MM.1S (cell line): Measurements from ENCODE around the gene FRMPD2.

Source experiments
- DNase-seq: peaks from one replicate; pipeline ENCODE4 v3.0.0-alpha.2; 2015
- H2AFZ ChIP-seq: fragments of 300-600 bp; sonication (generic); 2 replicates; pipeline ENCODE4 v1.6.0; 2016; ENCODE audit warnings: antibody characterized with exemption, low read length
- H3F3A ChIP-seq: fragments of 300-600 bp; sonication (generic); 2 replicates; pipeline ENCODE4 v1.6.1; 2016; ENCODE audit warnings: mild to moderate bottlenecking, antibody characterized with exemption, low read length, moderate library complexity, mixed read lengths; ENCODE audit not compliant: insufficient read depth
- H3K27ac ChIP-seq: fragments of 300-600 bp; sonication (generic); 2 replicates; pipeline ENCODE4 v1.5.1; 2016; ENCODE audit warnings: mild to moderate bottlenecking, low read length
- H3K27me3 ChIP-seq: fragments of 300-600 bp; sonication (generic); replicated peaks from 2 replicates; pipeline ENCODE4 v1.6.0; 2016; ENCODE audit warnings: low read length; ENCODE audit not compliant: insufficient read depth
- H3K36me3 ChIP-seq: fragments of 300-600 bp; sonication (generic); replicated peaks from 2 replicates; pipeline ENCODE4 v1.6.1; 2016; ENCODE audit warnings: mild to moderate bottlenecking, low read length, mixed read lengths; ENCODE audit not compliant: insufficient read depth
- H3K4me1 ChIP-seq: fragments of 300-600 bp; sonication (generic); 2 replicates; pipeline ENCODE4 v1.6.1; 2016; ENCODE audit warnings: low read length, mixed read lengths
- H3K4me2 ChIP-seq: fragments of 300-600 bp; sonication (generic); 2 replicates; pipeline ENCODE4 v1.6.0; 2016; ENCODE audit warnings: low read depth, low read length
- H3K4me3 ChIP-seq: fragments of 300-600 bp; sonication (generic); 2 replicates; pipeline ENCODE4 v1.5.1; 2016; ENCODE audit warnings: low read length, mixed read lengths
- H3K79me2 ChIP-seq: fragments of 300-600 bp; sonication (generic); 2 replicates; pipeline ENCODE4 v1.6.1; 2016; ENCODE audit warnings: mixed run types, low read length, mixed read lengths
- H3K9ac ChIP-seq: fragments of 300-600 bp; sonication (generic); 2 replicates; pipeline ENCODE4 v1.6.1; 2016; ENCODE audit warnings: low read length, mixed read lengths
- H3K9me2 ChIP-seq: fragments of 300-600 bp; sonication (generic); replicated peaks from 2 replicates; pipeline ENCODE4 v1.6.1; 2016; ENCODE audit warnings: mild to moderate bottlenecking, low read length, mixed read lengths; ENCODE audit not compliant: insufficient read depth
- H3K9me3 ChIP-seq: fragments of 300-600 bp; sonication (generic); replicated peaks from 2 replicates; pipeline ENCODE4 v1.6.1; 2016; ENCODE audit warnings: mild to moderate bottlenecking, low read length, mixed read lengths; ENCODE audit not compliant: insufficient read depth
- H4K20me1 ChIP-seq: fragments of 300-600 bp; sonication (generic); 2 replicates; pipeline ENCODE4 v1.6.1; 2016; ENCODE audit warnings: mild to moderate bottlenecking, low read length, moderate library complexity, mixed read lengths; ENCODE audit not compliant: insufficient read depth
- EZH2 ChIP-seq: fragments of 300-600 bp; sonication (generic); optimal IDR thresholded peaks from 2 replicates; pipeline ENCODE3; 2017; ENCODE audit warnings: low read depth, mild to moderate bottlenecking, antibody characterized with exemption, low read length, mixed read lengths
- EZH2phosphoT487 ChIP-seq: fragments of 300-600 bp; sonication (generic); IDR thresholded peaks from 2 replicates; pipeline ENCODE4 v1.6.1; 2018; ENCODE audit warnings: antibody characterized with exemption, low read length
- TF ChIP-seq, protein P1 (sequence below): fragments of 300-600 bp; sonication (generic); IDR thresholded peaks from 2 replicates; pipeline ENCODE4 v1.5.1; 2016; ENCODE audit warnings: antibody characterized with exemption, low read length, mixed read lengths

The FRMPD2 gene

DNA sequence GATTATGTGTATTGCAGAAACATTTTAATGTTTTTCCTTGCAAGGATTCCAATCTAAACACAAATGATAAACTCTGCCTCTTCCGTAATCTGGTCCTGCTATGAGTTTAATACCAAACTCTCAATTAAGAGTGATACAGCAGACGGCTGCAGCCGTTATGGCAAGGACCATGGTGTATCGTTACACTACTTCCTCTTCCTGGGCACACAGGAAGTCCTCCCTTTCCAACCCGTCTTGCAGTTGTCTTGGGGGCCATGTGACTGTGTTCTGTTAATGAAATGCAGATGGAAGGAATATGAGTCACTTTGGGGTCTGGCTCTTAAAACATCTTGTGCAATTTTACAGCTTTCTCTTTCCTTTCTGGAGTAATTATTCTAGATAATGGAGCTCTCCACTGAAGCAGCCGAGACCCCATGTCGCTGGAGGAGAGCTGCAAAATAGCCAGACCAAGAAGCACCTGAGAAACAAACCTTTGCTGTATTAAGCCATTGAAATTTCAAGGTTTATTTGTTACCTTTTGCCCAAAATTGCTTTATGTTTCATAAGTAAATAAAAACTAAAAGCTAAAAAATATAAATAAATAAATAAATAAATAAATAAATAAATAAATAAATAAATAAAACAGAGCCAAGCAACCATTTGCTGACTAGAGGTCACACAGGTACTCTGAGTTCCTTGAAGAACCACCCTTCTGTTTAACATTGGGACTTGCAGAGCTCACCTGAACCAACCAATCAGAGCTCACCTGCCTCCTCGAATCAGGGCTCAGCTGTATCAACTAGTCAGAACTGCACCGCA, 74.7 kb downstream of the FRMPD2 start:
- H4K20me1 ChIP-seq: no peaks in the 10 kb centered on the region
- DNase-seq: no peak
- TF ChIP-seq, protein P1, sequence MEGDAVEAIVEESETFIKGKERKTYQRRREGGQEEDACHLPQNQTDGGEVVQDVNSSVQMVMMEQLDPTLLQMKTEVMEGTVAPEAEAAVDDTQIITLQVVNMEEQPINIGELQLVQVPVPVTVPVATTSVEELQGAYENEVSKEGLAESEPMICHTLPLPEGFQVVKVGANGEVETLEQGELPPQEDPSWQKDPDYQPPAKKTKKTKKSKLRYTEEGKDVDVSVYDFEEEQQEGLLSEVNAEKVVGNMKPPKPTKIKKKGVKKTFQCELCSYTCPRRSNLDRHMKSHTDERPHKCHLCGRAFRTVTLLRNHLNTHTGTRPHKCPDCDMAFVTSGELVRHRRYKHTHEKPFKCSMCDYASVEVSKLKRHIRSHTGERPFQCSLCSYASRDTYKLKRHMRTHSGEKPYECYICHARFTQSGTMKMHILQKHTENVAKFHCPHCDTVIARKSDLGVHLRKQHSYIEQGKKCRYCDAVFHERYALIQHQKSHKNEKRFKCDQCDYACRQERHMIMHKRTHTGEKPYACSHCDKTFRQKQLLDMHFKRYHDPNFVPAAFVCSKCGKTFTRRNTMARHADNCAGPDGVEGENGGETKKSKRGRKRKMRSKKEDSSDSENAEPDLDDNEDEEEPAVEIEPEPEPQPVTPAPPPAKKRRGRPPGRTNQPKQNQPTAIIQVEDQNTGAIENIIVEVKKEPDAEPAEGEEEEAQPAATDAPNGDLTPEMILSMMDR: no peak
- TF ChIP-seq EZH2: no peak
- no peak for TF ChIP-seq EZH2phosphoT487
- no peak overlapping the region for H3K4me3 ChIP-seq
- H3K4me2 ChIP-seq: no peak overlapping the region
- H3K79me2 ChIP-seq: no peaks in the 10 kb centered on the region
- H3K36me3 ChIP-seq: no peaks in the 10 kb centered on the region
- H3F3A ChIP-seq: no peaks in the 10 kb centered on the region
- no peaks in the 10 kb centered on the region for H3K9me2 ChIP-seq
- H3K27me3 ChIP-seq: no peaks in the 10 kb centered on the region
- no peak overlapping the region for H3K9ac ChIP-seq
- H2AFZ ChIP-seq: no peak overlapping the region
- no peak overlapping the region for H3K27ac ChIP-seq
- H3K9me3 ChIP-seq: no peaks in the 10 kb centered on the region
- H3K4me1 ChIP-seq: no peaks in the 10 kb centered on the region

DNA sequence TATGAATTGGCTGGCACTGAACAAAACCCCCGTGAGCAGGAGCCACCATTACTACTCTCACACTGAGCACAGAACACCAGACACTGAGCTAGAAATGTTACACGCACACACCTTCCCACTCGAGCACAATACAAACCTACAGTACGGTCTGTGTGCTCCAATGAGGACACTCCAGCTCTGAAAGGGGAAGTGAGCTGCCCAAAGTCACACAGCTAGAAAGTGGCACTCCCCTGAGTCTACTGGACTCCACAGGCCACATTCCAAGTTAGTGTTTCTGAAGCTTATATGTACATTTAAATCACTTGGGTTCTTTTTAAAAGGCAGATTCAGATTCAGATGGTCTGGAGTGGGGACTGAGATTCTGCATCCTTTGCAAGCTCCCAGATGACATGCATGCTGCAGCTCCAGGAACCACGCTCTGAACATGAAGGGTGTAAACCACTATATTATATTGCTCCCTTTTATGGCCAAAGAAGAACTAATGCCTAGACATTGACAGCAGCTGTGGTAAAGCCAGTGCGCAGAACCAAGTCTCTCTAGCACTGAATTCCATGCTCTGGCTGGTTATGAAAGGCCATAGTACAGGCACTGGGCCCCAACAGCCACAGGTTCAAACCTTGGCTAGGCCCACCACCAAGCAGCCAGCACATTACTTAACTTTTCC, 77.1 kb downstream of the FRMPD2 start:
- H4K20me1 ChIP-seq: no peaks in the 10 kb centered on the region
- H3F3A ChIP-seq: no peaks in the 10 kb centered on the region
- H3K27me3 ChIP-seq: no peaks in the 10 kb centered on the region
- no peak overlapping the region for H3K4me3 ChIP-seq
- no peaks in the 10 kb centered on the region for H3K9me2 ChIP-seq
- DNase-seq: no peak
- H2AFZ ChIP-seq: no peak overlapping the region
- no peaks in the 10 kb centered on the region for H3K79me2 ChIP-seq
- no peaks in the 10 kb centered on the region for H3K4me1 ChIP-seq
- TF ChIP-seq, protein P1: no peak
- TF ChIP-seq EZH2phosphoT487 (no peak), EZH2 (no peak)
- H3K9me3 ChIP-seq: no peaks in the 10 kb centered on the region
- no peak overlapping the region for H3K9ac ChIP-seq
- H3K27ac ChIP-seq: no peak overlapping the region
- no peak overlapping the region for H3K4me2 ChIP-seq
- no peaks in the 10 kb centered on the region for H3K36me3 ChIP-seq

DNA sequence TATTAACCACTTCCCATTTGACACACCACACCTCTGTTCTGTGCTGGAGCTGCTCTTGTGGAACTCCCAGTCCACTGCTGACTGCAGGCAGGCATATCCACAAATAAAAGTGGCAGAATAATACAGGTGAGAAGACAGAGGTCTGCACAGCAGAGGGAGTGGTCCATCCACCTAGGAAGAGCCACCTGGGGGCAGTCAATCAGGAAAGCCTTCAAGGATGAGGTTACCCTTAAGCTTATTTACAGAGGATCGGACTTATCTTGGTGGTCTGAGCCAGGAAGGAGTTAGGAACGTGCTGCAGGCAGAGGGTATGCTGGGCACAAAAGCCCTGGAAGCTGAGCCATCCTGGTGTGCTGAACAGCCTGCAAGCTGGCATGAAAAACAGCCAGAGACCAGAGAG, 78.7 kb downstream of the FRMPD2 start:
- Histone ChIP-seq H2AFZ (no peak overlapping the region), H3K4me2 (no peak overlapping the region), H3K9me2 (no peaks in the 10 kb centered on the region), H3F3A (no peaks in the 10 kb centered on the region), H3K4me3 (no peak overlapping the region), H3K36me3 (no peaks in the 10 kb centered on the region), H3K9me3 (no peaks in the 10 kb centered on the region), H3K9ac (no peak overlapping the region), H4K20me1 (no peaks in the 10 kb centered on the region), H3K4me1 (no peaks in the 10 kb centered on the region), H3K27me3 (no peaks in the 10 kb centered on the region), H3K27ac (no peak overlapping the region), H3K79me2 (no peaks in the 10 kb centered on the region)
- TF ChIP-seq, protein P1: no peak
- TF ChIP-seq EZH2phosphoT487 (no peak), EZH2 (no peak)
- no peak for DNase-seq
